ENCODE measurements around the gene PSAPL1. TPM values are rescaled to one million over a fixed set of nuclear protein-coding genes. Genes with fewer than 3 reads are reported as not detected.

Gene PSAPL1
- total RNA-seq, 4 donors from 2014 or later = 16.4 to 268 (median 137) TPM

DNA sequence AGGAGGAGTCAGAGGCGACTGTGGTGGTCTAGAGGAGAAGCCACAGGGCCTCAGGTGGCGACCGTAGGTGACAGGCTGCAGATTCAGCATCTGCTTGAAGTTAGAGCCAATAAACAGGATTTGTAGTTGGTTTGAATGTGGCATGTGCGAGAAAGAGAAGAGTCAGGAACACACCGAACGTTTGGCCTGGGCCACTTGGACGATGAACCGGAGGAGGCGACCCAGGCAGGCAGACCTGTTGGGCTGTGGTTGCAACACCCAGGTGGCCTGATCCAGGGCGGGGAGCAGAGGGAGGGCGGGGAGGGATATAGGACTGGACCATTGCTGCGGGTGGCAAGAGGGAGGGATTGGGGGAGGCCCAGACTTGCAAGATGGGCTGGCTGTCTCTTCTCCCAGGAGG is 10.0 kb upstream of the PSAPL1 start:
- TF ChIP-seq, protein P1, sequence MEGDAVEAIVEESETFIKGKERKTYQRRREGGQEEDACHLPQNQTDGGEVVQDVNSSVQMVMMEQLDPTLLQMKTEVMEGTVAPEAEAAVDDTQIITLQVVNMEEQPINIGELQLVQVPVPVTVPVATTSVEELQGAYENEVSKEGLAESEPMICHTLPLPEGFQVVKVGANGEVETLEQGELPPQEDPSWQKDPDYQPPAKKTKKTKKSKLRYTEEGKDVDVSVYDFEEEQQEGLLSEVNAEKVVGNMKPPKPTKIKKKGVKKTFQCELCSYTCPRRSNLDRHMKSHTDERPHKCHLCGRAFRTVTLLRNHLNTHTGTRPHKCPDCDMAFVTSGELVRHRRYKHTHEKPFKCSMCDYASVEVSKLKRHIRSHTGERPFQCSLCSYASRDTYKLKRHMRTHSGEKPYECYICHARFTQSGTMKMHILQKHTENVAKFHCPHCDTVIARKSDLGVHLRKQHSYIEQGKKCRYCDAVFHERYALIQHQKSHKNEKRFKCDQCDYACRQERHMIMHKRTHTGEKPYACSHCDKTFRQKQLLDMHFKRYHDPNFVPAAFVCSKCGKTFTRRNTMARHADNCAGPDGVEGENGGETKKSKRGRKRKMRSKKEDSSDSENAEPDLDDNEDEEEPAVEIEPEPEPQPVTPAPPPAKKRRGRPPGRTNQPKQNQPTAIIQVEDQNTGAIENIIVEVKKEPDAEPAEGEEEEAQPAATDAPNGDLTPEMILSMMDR (IDR thresholded peaks at IDR 0.05) = no peak
- no peak for TF ChIP-seq POLR2AphosphoS5 (IDR thresholded peaks at IDR 0.05)
- no peak for TF ChIP-seq EP300 (IDR thresholded peaks at IDR 0.05)
- Histone ChIP-seq H3K9me3 (no peaks in the 10 kb centered on the region), H3K4me3 (no peak overlapping the region), H3K36me3 (no peaks in the 10 kb centered on the region), H3K4me1 (no peaks in the 10 kb centered on the region), H3K27ac (no peak overlapping the region), H3K27me3 (no peaks in the 10 kb centered on the region)
- DNase-seq (ENCODE audit: low spot score in 2 of 2) = no peak
- 74% methylated on average over 12 of the region's 12 CpGs for WGBS

DNA sequence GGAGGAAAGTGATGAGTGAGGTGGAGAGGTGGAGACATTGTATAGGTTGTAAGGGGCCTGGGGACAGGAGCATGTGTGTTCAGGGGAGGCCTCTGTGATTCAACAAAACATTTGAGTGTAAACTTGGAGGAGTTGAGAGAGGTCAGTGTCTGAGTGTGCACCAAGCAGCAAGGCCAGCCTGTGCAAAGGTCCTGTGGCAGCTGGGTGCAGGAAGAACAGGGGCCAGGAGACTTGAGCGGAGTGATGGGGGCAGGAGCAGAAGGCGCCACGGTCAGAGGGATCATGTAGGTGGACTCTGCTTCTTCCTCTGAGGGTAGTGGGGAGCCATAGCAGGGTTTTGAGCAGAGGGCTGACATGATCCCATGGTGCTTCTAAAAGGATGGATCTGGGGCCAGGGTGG is 9.6 kb upstream of the PSAPL1 start:
- DNase-seq (ENCODE audit: low spot score in 2 of 2) = no peak
- H3K36me3 ChIP-seq = no peaks in the 10 kb centered on the region
- 96% methylated on average over 3 of the region's 3 CpGs for WGBS

DNA sequence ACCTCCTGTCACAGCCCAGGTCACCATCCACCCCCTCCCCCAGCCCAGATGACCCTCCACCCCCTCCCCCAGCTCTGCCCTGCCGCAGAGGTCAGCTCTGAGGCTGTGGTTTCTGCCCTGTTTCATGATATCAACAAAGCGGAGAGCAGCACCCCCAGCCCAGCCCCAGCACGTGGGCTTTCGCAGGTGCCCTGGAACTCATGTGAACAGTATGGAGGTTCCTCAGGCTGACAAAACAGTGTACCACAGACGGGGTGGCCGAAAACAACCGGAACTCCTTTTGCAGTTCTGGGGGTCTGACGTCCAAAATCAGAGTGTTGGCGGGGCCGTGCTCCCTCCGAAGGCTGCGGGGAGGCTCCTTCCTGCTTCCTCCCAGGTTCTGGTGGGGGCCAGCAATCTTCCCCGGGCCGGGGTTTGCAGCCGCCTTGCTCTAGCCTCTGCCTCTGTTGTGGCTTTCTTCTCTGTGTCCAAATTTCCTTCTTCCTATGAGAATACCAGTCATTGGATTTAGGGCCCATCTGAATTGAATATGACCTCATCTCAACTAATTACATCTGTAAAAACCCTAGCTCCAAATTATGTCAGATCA is 7.9 kb upstream of the PSAPL1 start:
- Histone ChIP-seq H3K4me1 (no peaks in the 10 kb centered on the region), H3K27me3 (no peaks in the 10 kb centered on the region), H3K4me3 (no peak overlapping the region), H3K9me3 (no peaks in the 10 kb centered on the region), H3K27ac (no peak overlapping the region), H3K36me3 (no peaks in the 10 kb centered on the region)
- TF ChIP-seq POLR2AphosphoS5 (IDR thresholded peaks at IDR 0.05) = no peak
- TF ChIP-seq EP300 (IDR thresholded peaks at IDR 0.05) = no peak
- TF ChIP-seq POLR2A (IDR thresholded peaks at IDR 0.05) = no peak
- TF ChIP-seq, protein P1 (IDR thresholded peaks at IDR 0.05) = no peak
- DNase-seq (ENCODE audit: low spot score in 2 of 2) = no peak
- 81% methylated on average over 15 of the region's 15 CpGs for WGBS

More for the DNA sequence above, 9.6 kb upstream of the PSAPL1 start:
- H3K4me1 ChIP-seq = no peaks in the 10 kb centered on the region
- TF ChIP-seq POLR2A (IDR thresholded peaks at IDR 0.05) (no peak), EP300 (IDR thresholded peaks at IDR 0.05) (no peak), POLR2AphosphoS5 (IDR thresholded peaks at IDR 0.05) (no peak)
- TF ChIP-seq, protein P1 (IDR thresholded peaks at IDR 0.05) = no peak
- no peak overlapping the region for H3K27ac ChIP-seq
- no peaks in the 10 kb centered on the region for H3K27me3 ChIP-seq
- no peaks in the 10 kb centered on the region for H3K9me3 ChIP-seq
- H3K4me3 ChIP-seq = no peak overlapping the region

DNA sequence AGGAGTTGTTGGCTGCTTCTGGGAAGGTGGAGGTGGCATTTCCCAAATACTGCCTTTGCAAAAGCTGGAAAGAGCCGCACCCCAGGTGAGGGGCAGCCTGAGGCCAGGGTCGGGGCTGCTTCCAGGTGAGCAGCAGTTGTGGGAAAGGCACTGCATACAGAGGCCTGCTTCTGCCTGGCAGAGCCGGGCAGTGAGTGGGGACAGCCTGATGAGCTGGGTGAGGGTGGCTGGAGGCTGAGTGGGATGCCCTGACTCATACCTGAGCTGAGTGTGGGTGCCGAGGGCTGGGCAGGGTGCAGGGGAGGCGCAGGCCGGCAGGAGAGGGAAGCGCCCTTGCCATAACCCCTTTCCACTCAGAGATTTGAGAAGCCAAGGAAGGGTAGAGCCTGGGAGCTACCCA is 6.5 kb upstream of the PSAPL1 start:
- 82% methylated on average over 4 of the region's 7 CpGs for WGBS
- no peaks in the 10 kb centered on the region for H3K9me3 ChIP-seq
- TF ChIP-seq, protein P1 (IDR thresholded peaks at IDR 0.05) = no peak
- no peak for TF ChIP-seq POLR2A (IDR thresholded peaks at IDR 0.05)
- no peak for TF ChIP-seq EP300 (IDR thresholded peaks at IDR 0.05)
- no peak for TF ChIP-seq POLR2AphosphoS5 (IDR thresholded peaks at IDR 0.05)
- H3K4me1 ChIP-seq = no peaks in the 10 kb centered on the region
- H3K36me3 ChIP-seq = no peaks in the 10 kb centered on the region
- DNase-seq (ENCODE audit: low spot score in 2 of 2) = no peak
- H3K4me3 ChIP-seq = no peak overlapping the region
- H3K27ac ChIP-seq = no peak overlapping the region
- H3K27me3 ChIP-seq = no peaks in the 10 kb centered on the region

DNA sequence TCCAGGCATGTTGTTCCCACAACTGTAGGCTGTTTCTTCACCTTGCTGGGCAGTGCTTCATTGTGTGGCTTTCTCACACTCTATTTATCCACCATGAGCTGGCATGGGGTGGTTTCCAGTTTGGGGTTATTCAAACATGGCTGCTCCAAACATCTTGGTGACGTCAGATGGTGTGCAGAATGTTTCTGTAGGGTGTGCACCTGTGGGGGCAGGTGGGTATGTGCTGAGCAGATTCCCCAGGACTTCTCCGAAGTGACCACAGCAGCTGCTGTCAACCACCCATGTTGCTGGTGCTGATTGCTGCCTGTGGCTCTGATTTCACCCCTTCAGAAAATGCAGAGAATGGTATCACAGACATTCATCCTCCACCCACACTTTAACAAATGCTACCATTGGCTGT is 5.0 kb upstream of the PSAPL1 start:
- Histone ChIP-seq H3K4me1 (peaks cover 4% of the 10 kb centered on the region), H3K9me3 (no peaks in the 10 kb centered on the region), H3K4me3 (no peak overlapping the region), H3K27ac (no peak overlapping the region), H3K36me3 (no peaks in the 10 kb centered on the region), H3K27me3 (no peaks in the 10 kb centered on the region)
- no peak for DNase-seq (ENCODE audit: low spot score in 2 of 2)
- TF ChIP-seq POLR2A (IDR thresholded peaks at IDR 0.05) (no peak), EP300 (IDR thresholded peaks at IDR 0.05) (no peak), POLR2AphosphoS5 (IDR thresholded peaks at IDR 0.05) (no peak)
- TF ChIP-seq, protein P1 (IDR thresholded peaks at IDR 0.05) = no peak
- WGBS = 93% methylated on average over 2 of the region's 2 CpGs
